NCI-H526 (cell line): ENCODE measurements around the gene SPATA31E1.

Experiments used
- DNase-seq, 2 experiments: peaks; one replicate each; lab custom pipeline; 2025; lab: John Stamatoyannopoulos, UW

Gene SPATA31E1

GRCh38 chr9:87863882-87864465 is 18.7 kb upstream of the SPATA31E1 start:
- no peak for DNase-seq

DNA sequence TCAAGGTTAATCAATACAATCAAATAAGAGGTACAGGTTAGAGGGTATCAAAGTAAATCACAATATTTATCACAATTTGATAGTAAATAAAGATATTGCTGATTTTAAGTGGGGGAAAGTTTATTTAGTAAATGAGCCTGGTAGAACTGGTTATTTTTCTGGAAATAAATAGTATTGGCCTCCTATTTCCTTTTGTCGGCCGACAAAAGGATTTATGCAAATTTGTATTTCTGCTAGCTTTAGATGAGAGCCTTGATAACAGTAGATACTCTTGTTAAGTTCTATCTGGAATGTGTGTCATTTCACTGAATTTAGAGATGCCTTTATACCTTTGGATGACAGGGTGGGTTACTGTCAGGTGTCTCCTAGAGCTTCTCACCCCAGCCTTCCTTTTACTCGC is 17.8 kb upstream of the SPATA31E1 start:
- DNase-seq, result no peak

GRCh38 chr9:87865626-87866025 is 17.1 kb upstream of the SPATA31E1 start:
- DNase-seq, result no peak

- DNase-seq, result no peak
These were observed 15.3 kb upstream of the SPATA31E1 start for GRCh38 chr9:87867391-87867790.

DNA sequence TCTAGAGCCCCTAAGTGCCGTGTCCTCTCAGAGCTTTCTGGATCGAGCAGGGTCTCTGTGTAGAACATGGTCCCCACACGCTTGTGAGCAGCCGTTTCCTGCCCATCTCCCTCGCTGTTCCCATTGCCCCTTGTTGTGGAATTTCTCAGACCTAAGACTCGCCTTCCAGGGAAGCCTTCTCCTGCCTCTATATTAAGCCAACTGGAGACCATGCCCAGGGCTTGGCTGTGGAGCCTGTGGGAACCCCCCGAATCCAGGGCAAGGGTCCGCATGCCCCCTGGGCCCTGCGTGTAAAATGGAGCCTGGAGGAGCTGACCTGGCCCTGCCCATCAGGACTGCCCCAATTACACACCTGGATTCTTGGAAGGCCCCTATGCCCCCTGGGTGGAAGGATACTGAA is 14.5 kb upstream of the SPATA31E1 start:
- DNase-seq, result no peak

DNA sequence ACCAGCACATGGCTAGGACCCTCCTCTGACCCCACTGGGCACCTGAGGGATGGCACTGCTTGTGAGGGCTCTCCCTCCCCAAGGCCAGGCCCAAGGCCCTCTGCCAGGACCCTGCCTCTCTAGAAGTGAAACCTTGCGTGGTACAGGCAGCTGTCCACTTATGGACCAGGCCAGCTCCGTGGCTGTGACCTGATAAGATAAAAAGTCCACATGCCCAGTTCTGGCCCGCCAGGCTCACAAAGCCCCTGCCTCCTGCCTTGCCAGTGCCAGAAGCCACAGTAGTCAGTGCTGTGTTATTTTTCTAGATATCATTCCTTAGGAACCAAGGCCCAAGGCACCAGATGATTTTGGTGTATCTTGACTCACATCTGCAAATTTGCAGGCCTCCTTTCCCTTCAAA is 14.0 kb upstream of the SPATA31E1 start:
- no peak for DNase-seq

DNA sequence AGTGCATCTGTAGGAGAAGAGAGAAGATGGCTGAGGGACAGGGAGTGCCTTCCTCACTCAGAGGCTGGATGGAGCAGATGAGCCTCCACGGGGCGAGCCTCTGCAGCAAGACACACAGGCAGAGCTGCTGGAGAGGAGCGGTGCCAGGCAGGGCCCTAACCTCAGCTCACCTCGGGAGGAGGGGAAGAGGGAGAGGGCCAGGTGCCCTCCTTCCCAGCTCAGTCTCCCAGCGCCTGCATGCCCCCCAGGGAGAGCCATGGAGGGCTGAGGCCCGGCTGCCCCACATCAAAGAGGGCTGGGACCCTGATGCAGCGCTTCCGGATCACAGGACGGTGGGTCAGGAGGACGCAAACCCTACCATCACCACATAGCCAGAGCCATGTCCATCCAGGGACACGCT is 13.6 kb upstream of the SPATA31E1 start:
- no peak for DNase-seq

GRCh38 chr9:87871425-87872078 is 11.1 kb upstream of the SPATA31E1 start:
- DNase-seq, result no peak

- DNase-seq, result no peak
These were observed 10.5 kb upstream of the SPATA31E1 start for GRCh38 chr9:87872079-87872624.

DNA sequence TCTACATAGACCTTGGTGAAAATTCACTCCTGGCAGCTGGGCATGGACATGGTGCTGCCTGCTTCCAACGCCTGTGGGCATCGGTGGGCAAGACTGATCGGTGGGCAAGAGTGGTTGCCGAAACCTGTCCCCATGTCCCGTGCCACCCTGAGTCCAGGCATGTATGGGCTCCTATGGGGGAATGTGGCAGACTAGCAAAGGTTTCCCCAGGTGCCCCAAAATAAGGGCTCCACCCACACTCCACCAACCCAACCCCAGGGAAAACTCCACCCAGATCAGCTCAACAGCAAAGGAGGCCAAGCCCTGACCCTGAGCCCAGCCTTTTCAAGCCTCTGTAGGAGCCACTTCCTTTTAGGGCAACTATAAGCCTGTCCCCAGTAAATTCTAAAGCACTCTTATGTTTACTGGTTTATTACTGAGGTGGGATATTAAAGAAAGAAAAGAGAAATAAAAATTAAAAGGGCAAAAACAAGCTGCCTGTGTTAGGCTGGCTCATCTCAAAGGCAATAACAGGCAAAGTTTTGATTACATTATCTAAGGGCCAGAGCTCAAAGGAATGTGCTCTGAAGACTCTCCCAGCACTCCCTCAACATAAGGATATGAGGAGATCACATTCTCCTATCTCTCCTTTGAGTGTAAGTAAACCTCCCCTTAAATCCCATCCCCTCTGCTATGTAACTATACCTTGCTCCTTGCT is 8.9 kb upstream of the SPATA31E1 start:
- no peak for DNase-seq

- DNase-seq, result no peak
These were observed 8.4 kb upstream of the SPATA31E1 start for GRCh38 chr9:87874304-87874623.

- DNase-seq, result no peak
These were observed 7.6 kb upstream of the SPATA31E1 start for GRCh38 chr9:87875060-87875459.

- DNase-seq, result no peak
These were observed 6.7 kb upstream of the SPATA31E1 start for GRCh38 chr9:87875831-87876545.

DNA sequence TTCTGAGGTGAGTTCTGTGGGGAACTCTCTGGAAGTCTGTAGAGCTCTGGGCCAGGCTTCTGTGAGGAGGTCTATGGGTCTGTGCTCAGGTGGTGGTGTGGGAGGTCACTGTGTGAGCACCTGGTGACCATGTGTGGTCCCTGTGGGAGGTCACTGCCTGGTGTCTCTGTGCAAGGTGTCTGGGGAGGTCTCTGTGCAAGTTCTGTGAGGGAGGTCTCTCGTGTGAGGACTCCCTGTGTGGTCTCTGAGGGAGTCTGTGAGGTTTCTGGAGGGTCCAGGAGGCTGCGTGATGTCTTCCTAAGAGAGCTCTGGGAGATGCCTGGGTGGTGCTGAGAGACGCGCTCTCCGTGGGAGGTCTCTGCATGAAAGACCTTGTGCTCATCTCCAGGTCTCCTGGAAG is 6.0 kb upstream of the SPATA31E1 start:
- no peak for DNase-seq

DNA sequence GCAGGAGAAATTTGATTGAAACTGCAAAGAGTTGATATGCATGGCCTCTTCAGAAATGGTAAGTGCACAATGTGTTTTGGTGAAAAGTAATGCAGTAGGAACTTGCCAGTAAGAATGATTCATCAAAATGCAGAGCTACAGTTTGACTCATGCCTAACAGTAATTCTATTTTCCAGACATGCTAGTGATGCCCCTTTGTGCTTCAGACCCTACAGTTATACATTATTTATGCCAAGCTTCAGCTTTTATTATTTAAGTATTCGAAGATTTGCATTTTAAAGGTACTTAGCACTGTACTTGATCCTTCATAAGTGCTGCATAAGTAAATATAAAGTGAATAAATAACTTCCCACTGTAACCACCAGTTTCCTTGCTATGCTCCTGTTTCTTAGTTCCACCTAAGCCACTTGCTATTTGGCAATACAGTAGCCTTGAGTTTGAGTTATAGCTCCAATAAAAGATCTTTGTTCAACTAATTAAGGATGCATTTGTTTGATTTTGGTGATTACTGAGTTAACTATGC is 3.6 kb upstream of the SPATA31E1 start:
- no peak for DNase-seq

GRCh38 chr9:87880116-87880515 is 2.6 kb upstream of the SPATA31E1 start:
- DNase-seq, result no peak

GRCh38 chr9:87880683-87881082 is 2.0 kb upstream of the SPATA31E1 start:
- no peak for DNase-seq

DNA sequence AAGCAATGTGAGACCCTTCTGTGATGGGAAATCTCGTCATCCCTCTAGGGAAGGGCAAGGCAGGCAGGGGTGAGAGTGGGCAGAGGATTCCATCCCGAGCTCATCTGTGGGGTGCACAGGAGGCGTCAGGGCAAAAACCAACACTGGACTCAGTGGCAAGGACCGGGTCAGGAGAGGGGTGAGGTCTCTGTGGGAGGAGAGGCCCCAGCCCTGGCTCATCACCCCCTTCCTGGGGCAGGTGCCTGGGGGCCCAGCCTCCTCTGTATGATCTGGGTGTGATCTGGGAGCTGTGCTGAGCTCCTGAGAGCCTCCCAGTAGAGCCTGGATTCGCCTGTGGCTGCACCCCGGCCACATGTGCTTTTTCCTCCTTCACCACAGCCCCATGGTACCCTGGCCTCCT is 597 bp downstream of the SPATA31E1 start:
- DNase-seq, result no peak

DNA sequence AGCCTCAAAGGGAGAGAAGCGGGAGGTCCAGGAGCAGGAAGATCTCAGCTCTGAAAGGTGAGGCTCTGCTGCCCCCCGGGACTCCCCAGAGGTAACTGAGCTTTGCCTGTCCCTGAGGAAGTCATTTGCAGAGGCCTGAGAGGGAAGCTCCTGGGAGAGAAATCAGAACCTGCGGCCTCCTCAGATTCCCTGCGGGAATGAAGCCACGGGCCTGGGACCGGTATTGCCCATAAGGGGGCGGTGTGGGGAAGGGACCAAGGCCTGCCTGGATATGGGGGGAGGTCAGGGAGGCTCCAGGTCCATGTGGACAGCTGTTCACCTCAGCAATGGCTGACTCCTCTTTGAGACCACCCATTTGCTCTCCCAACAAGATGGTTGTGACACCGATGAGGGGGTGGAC is 1.3 kb downstream of the SPATA31E1 start:
- DNase-seq, result no peak

GRCh38 chr9:87884578-87885459 is 2.1 kb downstream of the SPATA31E1 start:
- DNase-seq, result no peak

- DNase-seq, result no peak
These were observed 3.0 kb downstream of the SPATA31E1 start for GRCh38 chr9:87885484-87886189.
